GM23338 (cell line): Measurements from ENCODE around the gene S100B. TPM values are rescaled to one million over a fixed set of nuclear protein-coding genes. Genes with fewer than 3 reads are reported as not detected.

Source experiments
- ATAC-seq: fragments of 200-7000 bp; cut with Tn5 transposase; 3 replicates; pipeline ENCODE4 v1.9.1; 2020
- DNase-seq: peaks from one replicate; pipeline ENCODE4 v3.0.0-alpha.2; 2015; ENCODE audit warnings: low spot score
- H2AFZ ChIP-seq: fragments of 200-600 bp; sonication (generic); 2 replicates; pipeline ENCODE4 v1.8.0; 2016; ENCODE audit warnings: antibody characterized with exemption, mild to moderate bottlenecking, moderate library complexity
- H3F3A ChIP-seq: fragments of 200-600 bp; sonication (generic); replicated peaks from 2 replicates; pipeline ENCODE4 v1.8.0; 2017; ENCODE audit warnings: antibody characterized with exemption, mixed run types, low read depth
- H3K27ac ChIP-seq: fragments of 200-600 bp; sonication (generic); 2 replicates; pipeline ENCODE4 v1.6.1; 2016; ENCODE audit warnings: low read depth
- H3K27me3 ChIP-seq: fragments of 200-600 bp; sonication (generic); 2 replicates; pipeline ENCODE4 v1.8.0; 2016; ENCODE audit warnings: mild to moderate bottlenecking, mixed run types, moderate library complexity; ENCODE audit not compliant: insufficient read depth
- H3K36me3 ChIP-seq: fragments of 200-600 bp; sonication (generic); 2 replicates; pipeline ENCODE4 v1.8.0; 2016; ENCODE audit warnings: mild to moderate bottlenecking; ENCODE audit not compliant: insufficient read depth
- H3K4me1 ChIP-seq: fragments of 200-600 bp; sonication (generic); 2 replicates; pipeline ENCODE4 v1.8.0; 2016; ENCODE audit warnings: mild to moderate bottlenecking, moderate library complexity; ENCODE audit not compliant: insufficient read depth
- H3K4me2 ChIP-seq: fragments of 200-600 bp; sonication (generic); 2 replicates; pipeline ENCODE4 v1.7.1; 2017; ENCODE audit warnings: mixed run types
- H3K4me3 ChIP-seq: fragments of 200-600 bp; sonication (generic); 2 replicates; pipeline ENCODE4 v1.6.1; 2016; ENCODE audit warnings: mixed run types
- H3K79me2 ChIP-seq: fragments of 200-600 bp; sonication (generic); replicated peaks from 2 replicates; pipeline ENCODE4 v1.8.0; 2017; ENCODE audit warnings: mild to moderate bottlenecking; ENCODE audit not compliant: insufficient read depth
- H3K9me2 ChIP-seq: fragments of 200-600 bp; sonication (generic); 2 replicates; pipeline ENCODE4 v1.8.0; 2017; ENCODE audit not compliant: insufficient read depth
- H4K20me1 ChIP-seq: fragments of 200-600 bp; sonication (generic); replicated peaks from 2 replicates; pipeline ENCODE4 v1.8.0; 2017; ENCODE audit warnings: mild to moderate bottlenecking; ENCODE audit not compliant: insufficient read depth
- H3K27ac Mint-ChIP-seq: 2 replicates; pipeline ENCODE4 v1.8.0; 2020; ENCODE audit warnings: inconsistent platforms, mild to moderate bottlenecking, moderate library complexity, mixed read lengths
- H3K27me3 Mint-ChIP-seq: 3 replicates; pipeline ENCODE4 v1.8.0; 2022; ENCODE audit warnings: low read depth, mild to moderate bottlenecking, moderate library complexity, mixed read lengths, inconsistent platforms; ENCODE audit not compliant: insufficient read depth, poor library complexity
- H3K36me3 Mint-ChIP-seq: 3 replicates; pipeline ENCODE4 v1.8.0; 2021; ENCODE audit warnings: low read depth, mild to moderate bottlenecking, inconsistent platforms, moderate library complexity, mixed read lengths
- H3K4me1 Mint-ChIP-seq: 3 replicates; pipeline ENCODE4 v1.8.0; 2020; ENCODE audit warnings: mild to moderate bottlenecking, inconsistent platforms, mixed read lengths
- H3K4me3 Mint-ChIP-seq: 3 replicates; pipeline ENCODE4 v1.8.0; 2021; ENCODE audit warnings: moderate library complexity, mild to moderate bottlenecking, inconsistent platforms, mixed read lengths
- H3K9me3 Mint-ChIP-seq: 3 replicates; pipeline ENCODE4 v1.8.0; 2020; ENCODE audit warnings: moderate library complexity, mild to moderate bottlenecking, inconsistent platforms, mixed read lengths
- CREB1 ChIP-seq: fragments of 250-450 bp; sonication (Bioruptor Pico); IDR thresholded peaks from 2 replicates; pipeline ENCODE4 v1.5.0; 2020; ENCODE audit warnings: low read depth, mild to moderate bottlenecking, moderate library complexity
- ETS1 ChIP-seq: IDR thresholded peaks from 2 replicates; pipeline ENCODE4 v1.6.1; 2016; ENCODE audit warnings: antibody characterized with exemption
- EZH2 ChIP-seq: fragments of 200-600 bp; sonication (generic); IDR thresholded peaks from one replicate; pipeline ENCODE4 v1.8.0; 2017; ENCODE audit warnings: antibody characterized with exemption, mild to moderate bottlenecking, low read depth; ENCODE audit not compliant: unreplicated experiment
- EZH2phosphoT487 ChIP-seq: fragments of 200-600 bp; sonication (generic); IDR thresholded peaks from one replicate; pipeline ENCODE4 v1.8.1; 2018; ENCODE audit warnings: antibody characterized with exemption; ENCODE audit not compliant: unreplicated experiment
- JUNB ChIP-seq: IDR thresholded peaks from one replicate; pipeline ENCODE4 v1.6.1; 2016; ENCODE audit warnings: antibody characterized with exemption; ENCODE audit not compliant: unreplicated experiment
- NANOG ChIP-seq: IDR thresholded peaks from 2 replicates; pipeline ENCODE4 v1.6.1; 2016; ENCODE audit warnings: antibody characterized with exemption, borderline replicate concordance
- POLR2AphosphoS5 ChIP-seq: IDR thresholded peaks from 2 replicates; pipeline ENCODE4 v1.6.1; 2016; ENCODE audit warnings: antibody characterized with exemption, low read depth
- ZNF114 ChIP-seq: fragments of 250-450 bp; sonication (Bioruptor Pico); IDR thresholded peaks from 2 replicates; pipeline ENCODE4 v1.5.0; 2020; ENCODE audit warnings: mild to moderate bottlenecking, moderate library complexity
- ZNF331 ChIP-seq: fragments of 250-450 bp; sonication (Bioruptor Pico); IDR thresholded peaks from 2 replicates; pipeline ENCODE4 v1.5.0; 2020; ENCODE audit warnings: low read depth, mild to moderate bottlenecking, moderate library complexity
- polyA plus RNA-seq: library from polyadenylated mRNA; unstranded; fragments of >200 nt; fragmentation: Nextera tagmentation; extraction: Ambion mirVana; gene quantifications from 2 replicates; pipeline ENCODE4 v1.2.1, GENCODE V29; 2016
- total RNA-seq: library from RNA; depleted of rRNA; stranded (reverse); fragments of >200 nt; shearing (Covaris generic); gene quantifications from 2 replicates; pipeline ENCODE4 v1.2.3, GENCODE V29; 2014
- TF ChIP-seq, protein P1 (sequence below): IDR thresholded peaks from one replicate; pipeline ENCODE4 v1.6.1; 2018; ENCODE audit warnings: antibody characterized with exemption; ENCODE audit not compliant: unreplicated experiment
- TF ChIP-seq, protein P2 (sequence below): fragments of 250-450 bp; sonication (Bioruptor Pico); IDR thresholded peaks from 2 replicates; pipeline ENCODE4 v1.5.0; 2020; ENCODE audit warnings: mild to moderate bottlenecking, moderate library complexity

S100B gene
- total and polyA plus RNA-seq, 2 experiments from 2014 or later: 0.97 to 1.5 TPM

DNA sequence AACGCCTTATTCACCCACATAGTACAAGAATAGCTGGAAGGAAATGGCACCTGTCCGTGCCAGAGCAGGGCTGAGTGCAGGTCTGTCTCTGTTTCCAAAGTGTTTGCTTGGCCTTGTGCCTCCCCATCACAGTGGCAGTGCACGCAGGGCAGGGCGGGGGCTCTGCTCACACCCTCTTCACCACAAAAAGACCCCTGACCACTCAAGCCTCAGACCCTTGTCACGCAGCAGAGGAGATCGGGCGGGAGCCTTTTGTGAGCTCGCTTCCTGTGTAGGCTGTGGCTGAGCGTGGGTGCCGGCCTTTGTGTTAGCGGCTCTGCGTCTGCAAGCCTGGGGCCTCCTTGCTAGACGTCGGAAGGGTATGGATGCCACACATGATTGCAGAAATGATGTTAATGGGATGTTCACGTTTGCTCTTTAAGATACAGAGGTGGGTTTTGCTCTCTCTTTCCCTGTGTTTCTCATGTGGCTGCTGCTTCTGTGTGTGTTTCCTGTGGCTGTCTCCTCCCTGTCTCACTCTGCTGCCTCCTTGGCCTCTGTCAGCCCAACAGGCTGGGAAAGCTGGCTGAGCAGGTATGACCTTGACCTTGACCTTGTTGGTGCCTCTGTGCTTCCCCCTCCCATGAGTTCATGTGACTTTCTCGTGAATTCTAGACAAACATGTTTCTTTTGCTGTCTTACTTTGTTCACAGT lies 45.4 kb downstream of the S100B start:
- Mint-ChIP-seq H3K4me3 (no peak overlapping the region), H3K9me3 (no peaks in the 10 kb centered on the region), H3K4me1 (no peaks in the 10 kb centered on the region; the same call in 2 of the 3 replicates), H3K36me3 (peaks cover 18% of the 10 kb centered on the region; the same call in 2 of the 3 replicates), H3K27me3 (peaks cover 7% of the 10 kb centered on the region), H3K27ac (peak overlapping the region; percentile 67; the same call in 1 of the 2 replicates)
- ATAC-seq: no peak
- no peak overlapping the region for H3K4me2 ChIP-seq
- no peaks in the 10 kb centered on the region for H3K27me3 ChIP-seq
- H3K9me2 ChIP-seq: no peaks in the 10 kb centered on the region
- no peak overlapping the region for H3K4me3 ChIP-seq
- no peak for DNase-seq
- H3F3A ChIP-seq: no peaks in the 10 kb centered on the region
- H4K20me1 ChIP-seq: no peaks in the 10 kb centered on the region
- H3K27ac ChIP-seq: no peak overlapping the region
- no peak overlapping the region for H2AFZ ChIP-seq
- H3K79me2 ChIP-seq: no peaks in the 10 kb centered on the region
- no peaks in the 10 kb centered on the region for H3K4me1 ChIP-seq
- H3K36me3 ChIP-seq: no peaks in the 10 kb centered on the region
- no peak for TF ChIP-seq POLR2AphosphoS5
- TF ChIP-seq ZNF331 (CRISPR knock-in tag): no peak
- TF ChIP-seq CREB1: no peak
- no peak for TF ChIP-seq ETS1
- TF ChIP-seq, protein P1, sequence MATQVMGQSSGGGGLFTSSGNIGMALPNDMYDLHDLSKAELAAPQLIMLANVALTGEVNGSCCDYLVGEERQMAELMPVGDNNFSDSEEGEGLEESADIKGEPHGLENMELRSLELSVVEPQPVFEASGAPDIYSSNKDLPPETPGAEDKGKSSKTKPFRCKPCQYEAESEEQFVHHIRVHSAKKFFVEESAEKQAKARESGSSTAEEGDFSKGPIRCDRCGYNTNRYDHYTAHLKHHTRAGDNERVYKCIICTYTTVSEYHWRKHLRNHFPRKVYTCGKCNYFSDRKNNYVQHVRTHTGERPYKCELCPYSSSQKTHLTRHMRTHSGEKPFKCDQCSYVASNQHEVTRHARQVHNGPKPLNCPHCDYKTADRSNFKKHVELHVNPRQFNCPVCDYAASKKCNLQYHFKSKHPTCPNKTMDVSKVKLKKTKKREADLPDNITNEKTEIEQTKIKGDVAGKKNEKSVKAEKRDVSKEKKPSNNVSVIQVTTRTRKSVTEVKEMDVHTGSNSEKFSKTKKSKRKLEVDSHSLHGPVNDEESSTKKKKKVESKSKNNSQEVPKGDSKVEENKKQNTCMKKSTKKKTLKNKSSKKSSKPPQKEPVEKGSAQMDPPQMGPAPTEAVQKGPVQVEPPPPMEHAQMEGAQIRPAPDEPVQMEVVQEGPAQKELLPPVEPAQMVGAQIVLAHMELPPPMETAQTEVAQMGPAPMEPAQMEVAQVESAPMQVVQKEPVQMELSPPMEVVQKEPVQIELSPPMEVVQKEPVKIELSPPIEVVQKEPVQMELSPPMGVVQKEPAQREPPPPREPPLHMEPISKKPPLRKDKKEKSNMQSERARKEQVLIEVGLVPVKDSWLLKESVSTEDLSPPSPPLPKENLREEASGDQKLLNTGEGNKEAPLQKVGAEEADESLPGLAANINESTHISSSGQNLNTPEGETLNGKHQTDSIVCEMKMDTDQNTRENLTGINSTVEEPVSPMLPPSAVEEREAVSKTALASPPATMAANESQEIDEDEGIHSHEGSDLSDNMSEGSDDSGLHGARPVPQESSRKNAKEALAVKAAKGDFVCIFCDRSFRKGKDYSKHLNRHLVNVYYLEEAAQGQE: no peak
- TF ChIP-seq, protein P2, sequence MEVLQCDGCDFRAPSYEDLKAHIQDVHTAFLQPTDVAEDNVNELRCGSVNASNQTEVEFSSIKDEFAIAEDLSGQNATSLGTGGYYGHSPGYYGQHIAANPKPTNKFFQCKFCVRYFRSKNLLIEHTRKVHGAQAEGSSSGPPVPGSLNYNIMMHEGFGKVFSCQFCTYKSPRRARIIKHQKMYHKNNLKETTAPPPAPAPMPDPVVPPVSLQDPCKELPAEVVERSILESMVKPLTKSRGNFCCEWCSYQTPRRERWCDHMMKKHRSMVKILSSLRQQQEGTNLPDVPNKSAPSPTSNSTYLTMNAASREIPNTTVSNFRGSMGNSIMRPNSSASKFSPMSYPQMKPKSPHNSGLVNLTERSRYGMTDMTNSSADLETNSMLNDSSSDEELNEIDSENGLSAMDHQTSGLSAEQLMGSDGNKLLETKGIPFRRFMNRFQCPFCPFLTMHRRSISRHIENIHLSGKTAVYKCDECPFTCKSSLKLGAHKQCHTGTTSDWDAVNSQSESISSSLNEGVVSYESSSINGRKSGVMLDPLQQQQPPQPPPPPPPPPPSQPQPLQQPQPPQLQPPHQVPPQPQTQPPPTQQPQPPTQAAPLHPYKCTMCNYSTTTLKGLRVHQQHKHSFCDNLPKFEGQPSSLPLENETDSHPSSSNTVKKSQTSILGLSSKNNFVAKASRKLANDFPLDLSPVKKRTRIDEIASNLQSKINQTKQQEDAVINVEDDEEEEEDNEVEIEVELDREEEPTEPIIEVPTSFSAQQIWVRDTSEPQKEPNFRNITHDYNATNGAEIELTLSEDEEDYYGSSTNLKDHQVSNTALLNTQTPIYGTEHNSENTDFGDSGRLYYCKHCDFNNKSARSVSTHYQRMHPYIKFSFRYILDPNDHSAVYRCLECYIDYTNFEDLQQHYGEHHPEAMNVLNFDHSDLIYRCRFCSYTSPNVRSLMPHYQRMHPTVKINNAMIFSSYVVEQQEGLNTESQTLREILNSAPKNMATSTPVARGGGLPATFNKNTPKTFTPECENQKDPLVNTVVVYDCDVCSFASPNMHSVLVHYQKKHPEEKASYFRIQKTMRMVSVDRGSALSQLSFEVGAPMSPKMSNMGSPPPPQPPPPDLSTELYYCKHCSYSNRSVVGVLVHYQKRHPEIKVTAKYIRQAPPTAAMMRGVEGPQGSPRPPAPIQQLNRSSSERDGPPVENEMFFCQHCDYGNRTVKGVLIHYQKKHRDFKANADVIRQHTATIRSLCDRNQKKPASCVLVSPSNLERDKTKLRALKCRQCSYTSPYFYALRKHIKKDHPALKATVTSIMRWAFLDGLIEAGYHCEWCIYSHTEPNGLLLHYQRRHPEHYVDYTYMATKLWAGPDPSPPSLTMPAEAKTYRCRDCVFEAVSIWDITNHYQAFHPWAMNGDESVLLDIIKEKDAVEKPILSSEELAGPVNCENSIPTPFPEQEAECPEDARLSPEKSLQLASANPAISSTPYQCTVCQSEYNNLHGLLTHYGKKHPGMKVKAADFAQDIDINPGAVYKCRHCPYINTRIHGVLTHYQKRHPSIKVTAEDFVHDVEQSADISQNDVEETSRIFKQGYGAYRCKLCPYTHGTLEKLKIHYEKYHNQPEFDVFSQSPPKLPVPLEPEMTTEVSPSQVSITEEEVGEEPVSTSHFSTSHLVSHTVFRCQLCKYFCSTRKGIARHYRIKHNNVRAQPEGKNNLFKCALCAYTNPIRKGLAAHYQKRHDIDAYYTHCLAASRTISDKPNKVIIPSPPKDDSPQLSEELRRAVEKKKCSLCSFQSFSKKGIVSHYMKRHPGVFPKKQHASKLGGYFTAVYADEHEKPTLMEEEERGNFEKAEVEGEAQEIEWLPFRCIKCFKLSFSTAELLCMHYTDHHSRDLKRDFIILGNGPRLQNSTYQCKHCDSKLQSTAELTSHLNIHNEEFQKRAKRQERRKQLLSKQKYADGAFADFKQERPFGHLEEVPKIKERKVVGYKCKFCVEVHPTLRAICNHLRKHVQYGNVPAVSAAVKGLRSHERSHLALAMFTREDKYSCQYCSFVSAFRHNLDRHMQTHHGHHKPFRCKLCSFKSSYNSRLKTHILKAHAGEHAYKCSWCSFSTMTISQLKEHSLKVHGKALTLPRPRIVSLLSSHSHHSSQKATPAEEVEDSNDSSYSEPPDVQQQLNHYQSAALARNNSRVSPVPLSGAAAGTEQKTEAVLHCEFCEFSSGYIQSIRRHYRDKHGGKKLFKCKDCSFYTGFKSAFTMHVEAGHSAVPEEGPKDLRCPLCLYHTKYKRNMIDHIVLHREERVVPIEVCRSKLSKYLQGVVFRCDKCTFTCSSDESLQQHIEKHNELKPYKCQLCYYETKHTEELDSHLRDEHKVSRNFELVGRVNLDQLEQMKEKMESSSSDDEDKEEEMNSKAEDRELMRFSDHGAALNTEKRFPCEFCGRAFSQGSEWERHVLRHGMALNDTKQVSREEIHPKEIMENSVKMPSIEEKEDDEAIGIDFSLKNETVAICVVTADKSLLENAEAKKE (CRISPR knock-in tag): no peak
- no peak for TF ChIP-seq NANOG
- no peak for TF ChIP-seq ZNF114 (CRISPR knock-in tag)
- no peak for TF ChIP-seq JUNB
- TF ChIP-seq EZH2: no peak
- no peak for TF ChIP-seq EZH2phosphoT487
